HepG2 (cell line): Measurements from ENCODE around the gene POLE3. TPM values are rescaled to one million over a fixed set of nuclear protein-coding genes. Genes with fewer than 3 reads are reported as not detected.
A peak's percentile ranks its signal among the peaks of the same experiment; 100 is the strongest.

Experiments
- HOXA3 ChIP-seq: sonication (generic); formaldehyde crosslinking; IDR thresholded peaks from 2 replicates; pipeline ENCODE4 v1.5.0; 2020; ENCODE audit warnings: missing genetic modification reagents
- HOXA5 ChIP-seq: sonication (generic); formaldehyde crosslinking; IDR thresholded peaks from 2 replicates; pipeline ENCODE4 v1.4.0; 2020; ENCODE audit warnings: missing genetic modification reagents
- MIER3 ChIP-seq: IDR thresholded peaks from 2 replicates; pipeline ENCODE4 v1.6.1; 2016; ENCODE audit warnings: missing compliant biosample characterization, borderline replicate concordance
- MXI1 ChIP-seq: IDR thresholded peaks from 3 replicates; pipeline ENCODE4 v1.6.1; 2012; ENCODE audit warnings: low read depth, low read length, inconsistent platforms, borderline replicate concordance
- NR1H2 ChIP-seq: sonication (generic); formaldehyde crosslinking; IDR thresholded peaks from 2 replicates; pipeline ENCODE4 v1.8.1; 2022; ENCODE audit warnings: low read depth, missing genetic modification reagents, borderline replicate concordance
- TOPORS ChIP-seq: sonication (generic); formaldehyde crosslinking; IDR thresholded peaks from 2 replicates; pipeline ENCODE4 v1.8.0; 2023; ENCODE audit warnings: mild to moderate bottlenecking, missing genetic modification reagents
- ZKSCAN8 ChIP-seq: IDR thresholded peaks from 2 replicates; pipeline ENCODE4 v1.6.1; 2016; ENCODE audit warnings: borderline replicate concordance, missing genetic modification reagents, missing compliant biosample characterization
- ZNF282 ChIP-seq: fragments of 450-650 bp; IDR thresholded peaks from 2 replicates; pipeline ENCODE4 v1.6.1; 2018; ENCODE audit not compliant: partially characterized antibody
- ZNF296 ChIP-seq: sonication (generic); formaldehyde crosslinking; conservative IDR thresholded peaks from 2 replicates; pipeline ENCODE4 v1.5.0; 2020; ENCODE audit warnings: mild to moderate bottlenecking, missing genetic modification reagents
- ZNF33A ChIP-seq: sonication (generic); formaldehyde crosslinking; IDR thresholded peaks from 2 replicates; pipeline ENCODE4 v1.5.1; 2020; ENCODE audit warnings: missing genetic modification reagents, mild to moderate bottlenecking, moderate library complexity, borderline replicate concordance
- ZNF550 ChIP-seq: sonication (generic); formaldehyde crosslinking; IDR thresholded peaks from 2 replicates; pipeline ENCODE4 v1.4.0; 2020; ENCODE audit warnings: mild to moderate bottlenecking, missing genetic modification reagents, borderline replicate concordance
- ZNF556 ChIP-seq: sonication (generic); formaldehyde crosslinking; IDR thresholded peaks from 2 replicates; pipeline ENCODE4 v1.4.0; 2020; ENCODE audit warnings: mild to moderate bottlenecking, missing genetic modification reagents, borderline replicate concordance
- ZNF761 ChIP-seq: sonication (generic); formaldehyde crosslinking; conservative IDR thresholded peaks from 2 replicates; pipeline ENCODE4 v1.4.0; 2020; ENCODE audit warnings: mild to moderate bottlenecking, missing genetic modification reagents
- ZNF883 ChIP-seq: sonication (generic); formaldehyde crosslinking; IDR thresholded peaks from 2 replicates; pipeline ENCODE4 v1.5.1; 2020; ENCODE audit warnings: mild to moderate bottlenecking, missing genetic modification reagents; ENCODE audit errors: not compliant biosample characterization
- polyA plus RNA-seq, 8 experiments: library from polyadenylated mRNA; depleted of rRNA in 3 of 8; stranded (reverse) in 7 of 8; unstranded in 1 of 8; fragments of >200 nt; fragmentation: Illumina TruSeq in 4 of 8; extraction: Trizol in 4 of 8; gene quantifications; 2 replicates each; pipeline versions ENCODE4 v1.2.1 to v1.2.3, GENCODE V29; 2011 to 2016; ENCODE audit warnings: low read depth in 4 of 8, missing spikeins in 1 of 8, mixed read lengths in 1 of 8; ENCODE audit not compliant: insufficient read depth in 1 of 8
- total RNA-seq, 5 experiments: library from RNA; depleted of rRNA; stranded (reverse); fragments of >200 nt; fragmentation: Illumina TruSeq; extraction: Trizol; gene quantifications; 2 replicates each; pipeline ENCODE4 v1.2.3, GENCODE V29; 2016; ENCODE audit warnings: low read depth in 1 of 5
- TF ChIP-seq, protein P1 (sequence below): IDR thresholded peaks from 2 replicates; pipeline ENCODE4 v1.6.1; 2016; ENCODE audit warnings: low read depth, borderline replicate concordance
- TF ChIP-seq, protein P2 (sequence below): sonication (generic); formaldehyde crosslinking; IDR thresholded peaks from 2 replicates; pipeline ENCODE4 v1.5.0; 2020; ENCODE audit warnings: mild to moderate bottlenecking, missing genetic modification reagents
- TF ChIP-seq, protein P3 (sequence below): sonication (generic); formaldehyde crosslinking; IDR thresholded peaks from 2 replicates; pipeline ENCODE4 v1.4.0; 2020; ENCODE audit warnings: missing genetic modification reagents
- TF ChIP-seq, protein P4 (sequence below): sonication (generic); formaldehyde crosslinking; IDR thresholded peaks from 2 replicates; pipeline ENCODE4 v1.4.0; 2020; ENCODE audit warnings: missing genetic modification reagents
- TF ChIP-seq, protein P5 (sequence below): fragments of 450-650 bp; IDR thresholded peaks from 2 replicates; pipeline ENCODE4 v1.6.1; 2016
- TF ChIP-seq, protein P6 (sequence below): sonication (generic); formaldehyde crosslinking; IDR thresholded peaks from 2 replicates; pipeline ENCODE4 v1.4.0; 2020; ENCODE audit warnings: missing genetic modification reagents, borderline replicate concordance

The POLE3 gene
- total and polyA plus RNA-seq, 2 of the 13 experiments (the other 11 are each of a cell fraction or from before 2014, with no cell fraction given): 36.0 to 77.2 TPM

DNA sequence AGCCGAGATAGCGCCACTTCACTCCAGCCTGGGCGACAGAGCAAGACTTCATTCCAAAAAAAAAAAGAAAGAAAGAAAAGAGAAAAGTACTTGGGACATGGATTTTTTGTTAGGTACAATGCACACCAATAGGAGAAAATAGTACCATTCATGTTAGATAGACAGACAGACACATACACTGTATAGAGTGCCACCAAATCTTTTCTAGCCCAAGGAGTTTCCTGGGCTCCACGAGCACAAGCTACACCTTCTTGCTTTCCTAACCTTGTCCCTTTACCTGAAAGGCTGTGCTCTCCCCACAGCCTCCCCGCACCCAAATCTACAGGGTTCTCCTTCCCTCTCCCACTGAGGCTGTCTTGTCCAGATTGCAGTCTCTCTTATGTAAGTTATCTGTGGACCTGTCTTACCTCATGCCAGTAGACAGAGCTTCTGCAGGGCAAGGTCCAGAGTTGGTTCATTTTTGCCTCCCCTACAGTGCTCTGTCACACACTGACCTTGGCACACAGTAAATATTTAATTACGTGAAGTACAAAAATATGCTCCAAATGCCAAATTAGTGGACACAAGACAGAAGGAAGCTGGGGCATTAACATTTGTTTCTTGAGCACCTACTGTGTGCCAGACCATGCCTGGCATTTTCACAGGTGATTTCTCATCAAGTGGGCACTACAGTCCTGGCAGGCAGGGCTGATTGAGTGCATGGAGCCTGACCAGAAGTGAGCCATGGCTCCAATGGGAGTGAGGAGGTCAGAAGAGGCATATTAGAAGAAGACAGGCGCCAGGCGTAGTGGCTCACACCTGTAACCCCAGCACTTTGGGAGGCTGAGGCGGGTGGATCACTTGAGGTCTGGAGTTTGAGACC is 15.2 kb downstream of the POLE3 start (continued):
- TF ChIP-seq, protein P1, sequence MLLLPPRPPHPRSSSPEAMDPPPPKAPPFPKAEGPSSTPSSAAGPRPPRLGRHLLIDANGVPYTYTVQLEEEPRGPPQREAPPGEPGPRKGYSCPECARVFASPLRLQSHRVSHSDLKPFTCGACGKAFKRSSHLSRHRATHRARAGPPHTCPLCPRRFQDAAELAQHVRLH (CRISPR knock-in tag): peak; percentile 70; the same call in 1 of the 2 replicates
- TF ChIP-seq ZNF296: no peak
- TF ChIP-seq ZKSCAN8 (CRISPR knock-in tag): peak; percentile 77; the same call in 1 of the 2 replicates
- no peak for TF ChIP-seq ZNF282
- TF ChIP-seq ZNF556: peak; percentile 51; the same call in 1 of the 2 replicates
- TF ChIP-seq, protein P2, sequence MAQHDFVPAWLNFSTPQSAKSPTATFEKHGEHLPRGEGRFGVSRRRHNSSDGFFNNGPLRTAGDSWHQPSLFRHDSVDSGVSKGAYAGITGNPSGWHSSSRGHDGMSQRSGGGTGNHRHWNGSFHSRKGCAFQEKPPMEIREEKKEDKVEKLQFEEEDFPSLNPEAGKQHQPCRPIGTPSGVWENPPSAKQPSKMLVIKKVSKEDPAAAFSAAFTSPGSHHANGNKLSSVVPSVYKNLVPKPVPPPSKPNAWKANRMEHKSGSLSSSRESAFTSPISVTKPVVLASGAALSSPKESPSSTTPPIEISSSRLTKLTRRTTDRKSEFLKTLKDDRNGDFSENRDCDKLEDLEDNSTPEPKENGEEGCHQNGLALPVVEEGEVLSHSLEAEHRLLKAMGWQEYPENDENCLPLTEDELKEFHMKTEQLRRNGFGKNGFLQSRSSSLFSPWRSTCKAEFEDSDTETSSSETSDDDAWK (CRISPR knock-in tag): no peak
- TF ChIP-seq HOXA3 (CRISPR knock-in tag): peak; percentile 76
- peak; percentile 59; the same call in 1 of the 3 replicates for TF ChIP-seq MXI1
- peak; percentile 21; the same call in 1 of the 2 replicates for TF ChIP-seq HOXA5 (CRISPR knock-in tag)
- TF ChIP-seq, protein P3, sequence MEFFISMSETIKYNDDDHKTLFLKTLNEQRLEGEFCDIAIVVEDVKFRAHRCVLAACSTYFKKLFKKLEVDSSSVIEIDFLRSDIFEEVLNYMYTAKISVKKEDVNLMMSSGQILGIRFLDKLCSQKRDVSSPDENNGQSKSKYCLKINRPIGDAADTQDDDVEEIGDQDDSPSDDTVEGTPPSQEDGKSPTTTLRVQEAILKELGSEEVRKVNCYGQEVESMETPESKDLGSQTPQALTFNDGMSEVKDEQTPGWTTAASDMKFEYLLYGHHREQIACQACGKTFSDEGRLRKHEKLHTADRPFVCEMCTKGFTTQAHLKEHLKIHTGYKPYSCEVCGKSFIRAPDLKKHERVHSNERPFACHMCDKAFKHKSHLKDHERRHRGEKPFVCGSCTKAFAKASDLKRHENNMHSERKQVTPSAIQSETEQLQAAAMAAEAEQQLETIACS (CRISPR knock-in tag): no peak
- no peak for TF ChIP-seq ZNF550
- TF ChIP-seq ZNF883 (CRISPR knock-in tag): no peak
- TF ChIP-seq, protein P4, sequence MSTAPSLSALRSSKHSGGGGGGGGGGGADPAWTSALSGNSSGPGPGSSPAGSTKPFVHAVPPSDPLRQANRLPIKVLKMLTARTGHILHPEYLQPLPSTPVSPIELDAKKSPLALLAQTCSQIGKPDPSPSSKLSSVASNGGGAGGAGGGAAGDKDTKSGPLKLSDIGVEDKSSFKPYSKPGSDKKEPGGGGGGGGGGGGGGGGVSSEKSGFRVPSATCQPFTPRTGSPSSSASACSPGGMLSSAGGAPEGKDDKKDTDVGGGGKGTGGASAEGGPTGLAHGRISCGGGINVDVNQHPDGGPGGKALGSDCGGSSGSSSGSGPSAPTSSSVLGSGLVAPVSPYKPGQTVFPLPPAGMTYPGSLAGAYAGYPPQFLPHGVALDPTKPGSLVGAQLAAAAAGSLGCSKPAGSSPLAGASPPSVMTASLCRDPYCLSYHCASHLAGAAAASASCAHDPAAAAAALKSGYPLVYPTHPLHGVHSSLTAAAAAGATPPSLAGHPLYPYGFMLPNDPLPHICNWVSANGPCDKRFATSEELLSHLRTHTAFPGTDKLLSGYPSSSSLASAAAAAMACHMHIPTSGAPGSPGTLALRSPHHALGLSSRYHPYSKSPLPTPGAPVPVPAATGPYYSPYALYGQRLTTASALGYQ: 0 out of 2 replicates have a peak, but pooled peaks have one; percentile 69
- no peak for TF ChIP-seq NR1H2 (CRISPR knock-in tag)
- TF ChIP-seq, protein P5, sequence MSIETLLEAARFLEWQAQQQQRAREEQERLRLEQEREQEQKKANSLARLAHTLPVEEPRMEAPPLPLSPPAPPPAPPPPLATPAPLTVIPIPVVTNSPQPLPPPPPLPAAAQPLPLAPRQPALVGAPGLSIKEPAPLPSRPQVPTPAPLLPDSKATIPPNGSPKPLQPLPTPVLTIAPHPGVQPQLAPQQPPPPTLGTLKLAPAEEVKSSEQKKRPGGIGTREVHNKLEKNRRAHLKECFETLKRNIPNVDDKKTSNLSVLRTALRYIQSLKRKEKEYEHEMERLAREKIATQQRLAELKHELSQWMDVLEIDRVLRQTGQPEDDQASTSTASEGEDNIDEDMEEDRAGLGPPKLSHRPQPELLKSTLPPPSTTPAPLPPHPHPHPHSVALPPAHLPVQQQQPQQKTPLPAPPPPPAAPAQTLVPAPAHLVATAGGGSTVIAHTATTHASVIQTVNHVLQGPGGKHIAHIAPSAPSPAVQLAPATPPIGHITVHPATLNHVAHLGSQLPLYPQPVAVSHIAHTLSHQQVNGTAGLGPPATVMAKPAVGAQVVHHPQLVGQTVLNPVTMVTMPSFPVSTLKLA: no peak
- TF ChIP-seq ZNF33A (CRISPR knock-in tag): no peak
- no peak for TF ChIP-seq TOPORS (CRISPR knock-in tag)
- TF ChIP-seq MIER3: peak; percentile 81; the same call in 1 of the 2 replicates
- no peak for TF ChIP-seq ZNF761 (CRISPR knock-in tag)
- TF ChIP-seq, protein P6, sequence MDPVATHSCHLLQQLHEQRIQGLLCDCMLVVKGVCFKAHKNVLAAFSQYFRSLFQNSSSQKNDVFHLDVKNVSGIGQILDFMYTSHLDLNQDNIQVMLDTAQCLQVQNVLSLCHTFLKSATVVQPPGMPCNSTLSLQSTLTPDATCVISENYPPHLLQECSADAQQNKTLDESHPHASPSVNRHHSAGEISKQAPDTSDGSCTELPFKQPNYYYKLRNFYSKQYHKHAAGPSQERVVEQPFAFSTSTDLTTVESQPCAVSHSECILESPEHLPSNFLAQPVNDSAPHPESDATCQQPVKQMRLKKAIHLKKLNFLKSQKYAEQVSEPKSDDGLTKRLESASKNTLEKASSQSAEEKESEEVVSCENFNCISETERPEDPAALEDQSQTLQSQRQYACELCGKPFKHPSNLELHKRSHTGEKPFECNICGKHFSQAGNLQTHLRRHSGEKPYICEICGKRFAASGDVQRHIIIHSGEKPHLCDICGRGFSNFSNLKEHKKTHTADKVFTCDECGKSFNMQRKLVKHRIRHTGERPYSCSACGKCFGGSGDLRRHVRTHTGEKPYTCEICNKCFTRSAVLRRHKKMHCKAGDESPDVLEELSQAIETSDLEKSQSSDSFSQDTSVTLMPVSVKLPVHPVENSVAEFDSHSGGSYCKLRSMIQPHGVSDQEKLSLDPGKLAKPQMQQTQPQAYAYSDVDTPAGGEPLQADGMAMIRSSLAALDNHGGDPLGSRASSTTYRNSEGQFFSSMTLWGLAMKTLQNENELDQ (CRISPR knock-in tag): no peak
